ENCODE data around the gene RFPL2. TPM values are rescaled to one million over a fixed set of nuclear protein-coding genes. Genes with fewer than 3 reads are reported as not detected.
"Not testable (repeated sequence)": the region's sequence is repeated elsewhere in the genome, so short reads cannot be mapped to it uniquely, and the experiment has no call there.

RFPL2 gene
- total RNA-seq, 1 donor from 2014 or later: 0.25 TPM

- Mint-ChIP-seq H3K4me1 (ENCODE audit: low read depth, unreplicated experiment) (no peaks in the 10 kb centered on the region), H3K36me3 (ENCODE audit: low read depth, unreplicated experiment) (no peaks in the 10 kb centered on the region), H3K27ac (ENCODE audit: unreplicated experiment) (no peak overlapping the region), H3K27me3 (ENCODE audit: low read depth, unreplicated experiment) (peaks cover 18% of the 10 kb centered on the region), H3K9me3 (ENCODE audit: unreplicated experiment) (no peaks in the 10 kb centered on the region), H3K4me3 (ENCODE audit: unreplicated experiment) (no peak overlapping the region)
- FAIRE-seq (no peak), DNase-seq (ENCODE audit: low read depth) (no peak)
- Histone ChIP-seq H3K9me3 (ENCODE audit: insufficient read depth, low read depth, low read length) (no peaks in the 10 kb centered on the region), H4K20me1 (ENCODE audit: insufficient read depth, low read length) (no peaks in the 10 kb centered on the region), H3K79me2 (ENCODE audit: insufficient read depth, low read length) (no peaks in the 10 kb centered on the region), H3K9ac (ENCODE audit: low read length) (no peak overlapping the region), H3K27ac (ENCODE audit: low read depth, low read length) (no peak overlapping the region), H3K4me1 (ENCODE audit: insufficient read depth, low read length) (no peaks in the 10 kb centered on the region), H3K27me3 (ENCODE audit: insufficient read depth, low read length) (peaks cover 4% of the 10 kb centered on the region), H3K4me3 (ENCODE audit: insufficient read depth, low read depth, low read length) (no peak overlapping the region), H2AFZ (ENCODE audit: low read depth, low read length) (no peak overlapping the region), H3K36me3 (ENCODE audit: insufficient read depth, low read length) (no peaks in the 10 kb centered on the region), H3K4me2 (ENCODE audit: low read length) (no peak overlapping the region)
- TF ChIP-seq, protein P1, sequence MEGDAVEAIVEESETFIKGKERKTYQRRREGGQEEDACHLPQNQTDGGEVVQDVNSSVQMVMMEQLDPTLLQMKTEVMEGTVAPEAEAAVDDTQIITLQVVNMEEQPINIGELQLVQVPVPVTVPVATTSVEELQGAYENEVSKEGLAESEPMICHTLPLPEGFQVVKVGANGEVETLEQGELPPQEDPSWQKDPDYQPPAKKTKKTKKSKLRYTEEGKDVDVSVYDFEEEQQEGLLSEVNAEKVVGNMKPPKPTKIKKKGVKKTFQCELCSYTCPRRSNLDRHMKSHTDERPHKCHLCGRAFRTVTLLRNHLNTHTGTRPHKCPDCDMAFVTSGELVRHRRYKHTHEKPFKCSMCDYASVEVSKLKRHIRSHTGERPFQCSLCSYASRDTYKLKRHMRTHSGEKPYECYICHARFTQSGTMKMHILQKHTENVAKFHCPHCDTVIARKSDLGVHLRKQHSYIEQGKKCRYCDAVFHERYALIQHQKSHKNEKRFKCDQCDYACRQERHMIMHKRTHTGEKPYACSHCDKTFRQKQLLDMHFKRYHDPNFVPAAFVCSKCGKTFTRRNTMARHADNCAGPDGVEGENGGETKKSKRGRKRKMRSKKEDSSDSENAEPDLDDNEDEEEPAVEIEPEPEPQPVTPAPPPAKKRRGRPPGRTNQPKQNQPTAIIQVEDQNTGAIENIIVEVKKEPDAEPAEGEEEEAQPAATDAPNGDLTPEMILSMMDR (IDR thresholded peaks at IDR 0.05; ENCODE audit: insufficient read depth, low read depth, low read length): no peak
- TF ChIP-seq EZH2 (IDR thresholded peaks at IDR 0.05; ENCODE audit: insufficient read depth, low read length): no peak
Measured at GRCh38 chr22:32164075-32164860, 40.6 kb downstream of the RFPL2 start.

GRCh38 chr22:32160411-32160810 is 44.5 kb downstream of the RFPL2 start:
- not testable (repeated sequence) for H3K4me2 ChIP-seq (ENCODE audit: low read length); H3K79me2 ChIP-seq (ENCODE audit: insufficient read depth, low read length); H3K27ac ChIP-seq (ENCODE audit: low read depth, low read length); H2AFZ ChIP-seq (ENCODE audit: low read depth, low read length); H3K27ac Mint-ChIP-seq (ENCODE audit: unreplicated experiment); H3K9me3 Mint-ChIP-seq (ENCODE audit: unreplicated experiment); H4K20me1 ChIP-seq (ENCODE audit: insufficient read depth, low read length); H3K9me3 ChIP-seq (ENCODE audit: insufficient read depth, low read depth, low read length); H3K27me3 ChIP-seq (ENCODE audit: insufficient read depth, low read length); H3K4me3 ChIP-seq (ENCODE audit: insufficient read depth, low read depth, low read length); H3K4me3 Mint-ChIP-seq (ENCODE audit: unreplicated experiment); H3K36me3 ChIP-seq (ENCODE audit: insufficient read depth, low read length); FAIRE-seq; H3K4me1 ChIP-seq (ENCODE audit: insufficient read depth, low read length); DNase-seq (ENCODE audit: low read depth); H3K36me3 Mint-ChIP-seq (ENCODE audit: low read depth, unreplicated experiment); H3K4me1 Mint-ChIP-seq (ENCODE audit: low read depth, unreplicated experiment); H3K9ac ChIP-seq (ENCODE audit: low read length)
- H3K27me3 Mint-ChIP-seq (ENCODE audit: low read depth, unreplicated experiment): peaks cover 17% of the 10 kb centered on the region

DNA sequence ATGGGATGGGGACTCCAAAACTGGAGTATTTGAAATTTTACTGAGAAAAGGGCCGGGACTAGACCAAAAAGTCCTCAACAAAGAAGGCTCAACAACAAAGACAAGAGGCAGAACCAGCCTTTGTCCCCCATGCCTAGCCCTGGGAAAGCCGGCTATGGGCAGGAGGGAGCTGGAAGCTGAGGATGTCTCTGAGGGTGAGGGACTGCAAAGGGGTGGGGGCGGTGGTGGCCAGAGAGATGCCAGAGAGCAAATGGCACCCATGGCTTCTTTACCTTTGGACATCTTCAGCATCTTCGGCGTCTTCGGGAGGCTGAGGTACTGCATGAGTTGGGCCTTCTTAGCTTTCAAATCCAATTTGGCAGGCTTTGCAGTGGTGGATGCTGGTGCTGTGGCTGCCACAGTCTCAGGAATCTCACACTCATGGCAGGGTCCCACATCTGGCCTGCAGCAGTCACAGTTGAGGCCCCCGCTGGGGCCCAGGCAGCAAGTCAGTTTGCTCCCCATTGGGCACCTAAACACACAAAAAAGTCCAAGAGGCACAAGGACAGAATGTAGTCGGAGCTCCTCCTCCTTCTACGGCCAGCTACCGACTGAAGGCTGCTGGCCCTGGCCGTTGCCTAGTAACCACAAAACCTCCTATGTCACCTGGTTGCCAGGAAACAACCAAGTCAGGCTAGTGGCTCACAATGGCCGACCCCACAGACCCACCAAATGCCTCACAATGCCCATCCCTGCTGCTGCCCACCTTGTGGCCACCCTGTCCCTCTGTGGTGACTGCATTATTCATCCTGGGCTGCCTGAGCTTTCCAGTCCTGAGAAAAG is 46.0 kb downstream of the RFPL2 start, which contains the start of gene C22orf42:
Gene C22orf42, minus strand, starts transcription at position 592 of the 822 bp plus-strand sequence. Its CDS starts 88 bp downstream, at position 504.
- no peak for TF ChIP-seq EZH2 (IDR thresholded peaks at IDR 0.05; ENCODE audit: insufficient read depth, low read length)
- TF ChIP-seq, protein P1 (IDR thresholded peaks at IDR 0.05; ENCODE audit: insufficient read depth, low read depth, low read length): no peak
- Mint-ChIP-seq H3K27me3 (ENCODE audit: low read depth, unreplicated experiment) (peaks cover 14% of the 10 kb centered on the region), H3K9me3 (ENCODE audit: unreplicated experiment) (no peaks in the 10 kb centered on the region), H3K4me1 (ENCODE audit: low read depth, unreplicated experiment) (no peaks in the 10 kb centered on the region), H3K4me3 (ENCODE audit: unreplicated experiment) (no peak within 1 kb of the TSS), H3K36me3 (ENCODE audit: low read depth, unreplicated experiment) (no peaks in the 10 kb centered on the region), H3K27ac (ENCODE audit: unreplicated experiment) (no peak within 1 kb of the TSS)
- Histone ChIP-seq H3K9me3 (ENCODE audit: insufficient read depth, low read depth, low read length) (no peaks in the 10 kb centered on the region), H3K27ac (ENCODE audit: low read depth, low read length) (no peak within 1 kb of the TSS), H4K20me1 (ENCODE audit: insufficient read depth, low read length) (no peaks in the 10 kb centered on the region), H3K4me1 (ENCODE audit: insufficient read depth, low read length) (no peaks in the 10 kb centered on the region), H3K36me3 (ENCODE audit: insufficient read depth, low read length) (no peaks in the 10 kb centered on the region), H3K4me3 (ENCODE audit: insufficient read depth, low read depth, low read length) (no peak within 1 kb of the TSS), H3K79me2 (ENCODE audit: insufficient read depth, low read length) (no peaks in the 10 kb centered on the region), H3K27me3 (ENCODE audit: insufficient read depth, low read length) (peaks cover 6% of the 10 kb centered on the region), H3K9ac (ENCODE audit: low read length) (no peak within 1 kb of the TSS), H2AFZ (ENCODE audit: low read depth, low read length) (no peak within 1 kb of the TSS), H3K4me2 (ENCODE audit: low read length) (no peak within 1 kb of the TSS)
- FAIRE-seq: no peak
- no peak for DNase-seq (ENCODE audit: low read depth)

- not testable (repeated sequence) for H3K4me2 ChIP-seq (ENCODE audit: low read length); H3K27me3 ChIP-seq (ENCODE audit: insufficient read depth, low read length); H3K9me3 Mint-ChIP-seq (ENCODE audit: unreplicated experiment); H3K36me3 ChIP-seq (ENCODE audit: insufficient read depth, low read length); H3K9me3 ChIP-seq (ENCODE audit: insufficient read depth, low read depth, low read length); H3K9ac ChIP-seq (ENCODE audit: low read length); H4K20me1 ChIP-seq (ENCODE audit: insufficient read depth, low read length); H3K27ac ChIP-seq (ENCODE audit: low read depth, low read length); H3K79me2 ChIP-seq (ENCODE audit: insufficient read depth, low read length); H2AFZ ChIP-seq (ENCODE audit: low read depth, low read length); H3K4me1 ChIP-seq (ENCODE audit: insufficient read depth, low read length); H3K4me3 Mint-ChIP-seq (ENCODE audit: unreplicated experiment); H3K36me3 Mint-ChIP-seq (ENCODE audit: low read depth, unreplicated experiment); H3K27ac Mint-ChIP-seq (ENCODE audit: unreplicated experiment); H3K4me3 ChIP-seq (ENCODE audit: insufficient read depth, low read depth, low read length); DNase-seq (ENCODE audit: low read depth); FAIRE-seq; H3K4me1 Mint-ChIP-seq (ENCODE audit: low read depth, unreplicated experiment)
- H3K27me3 Mint-ChIP-seq (ENCODE audit: low read depth, unreplicated experiment): peaks cover 14% of the 10 kb centered on the region
Measured at GRCh38 chr22:32157632-32158031, 47.2 kb downstream of the RFPL2 start.

Measured in astrocyte (in vitro differentiated cells and primary cell).